ENCODE measurements around the gene RMC1.
A peak's percentile ranks its signal among the peaks of the same experiment; 100 is the strongest.
"Not testable (repeated sequence)": the region's sequence is repeated elsewhere in the genome, so short reads cannot be mapped to it uniquely, and the experiment has no call there.

The RMC1 gene

DNA sequence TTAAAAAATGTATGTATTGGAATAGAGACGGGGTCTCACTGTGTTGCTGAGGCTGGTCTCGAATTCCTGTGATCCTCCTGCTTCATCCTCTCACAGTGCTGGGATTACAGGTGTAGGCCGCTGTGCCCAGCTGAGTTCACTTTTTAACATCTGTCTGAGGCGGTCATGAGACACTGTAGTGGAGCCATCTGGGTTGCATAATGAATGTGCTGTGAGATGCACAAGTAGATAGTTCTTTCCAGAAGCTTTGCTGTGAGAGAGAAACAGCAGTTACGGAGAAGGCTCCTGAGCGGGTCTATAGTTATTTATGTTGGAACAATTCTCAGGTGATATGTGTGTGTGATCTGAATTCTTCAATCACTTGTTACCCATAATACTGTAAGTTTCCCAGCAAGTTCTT, 3.1 kb downstream of the RMC1 start:
- TF ChIP-seq GATA1 (IDR thresholded peaks at IDR 0.05; ENCODE audit: low read depth, low read length) (no peak), POLR2A (IDR thresholded peaks at IDR 0.05; ENCODE audit: low read length) (no peak)
- no peak for DNase-seq

DNA sequence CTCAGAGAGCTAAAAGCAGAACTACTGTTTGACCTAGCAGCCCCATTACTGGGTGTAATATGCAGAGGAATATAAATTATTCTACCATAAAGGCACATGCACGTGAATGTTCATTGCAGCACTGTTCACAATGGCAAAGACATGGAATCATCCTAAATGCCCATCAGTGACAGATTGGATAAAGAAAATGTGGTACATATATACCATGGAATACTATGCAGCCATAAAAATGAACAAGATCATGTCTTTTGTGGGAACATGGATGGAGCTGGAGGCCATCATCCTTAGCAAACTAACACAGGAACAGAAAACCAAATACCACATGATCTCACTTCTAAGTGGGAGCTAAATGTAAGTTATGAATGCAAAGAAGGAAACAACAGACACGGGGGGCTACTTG, 7.6 kb downstream of the RMC1 start:
- not testable (repeated sequence) for DNase-seq

DNA sequence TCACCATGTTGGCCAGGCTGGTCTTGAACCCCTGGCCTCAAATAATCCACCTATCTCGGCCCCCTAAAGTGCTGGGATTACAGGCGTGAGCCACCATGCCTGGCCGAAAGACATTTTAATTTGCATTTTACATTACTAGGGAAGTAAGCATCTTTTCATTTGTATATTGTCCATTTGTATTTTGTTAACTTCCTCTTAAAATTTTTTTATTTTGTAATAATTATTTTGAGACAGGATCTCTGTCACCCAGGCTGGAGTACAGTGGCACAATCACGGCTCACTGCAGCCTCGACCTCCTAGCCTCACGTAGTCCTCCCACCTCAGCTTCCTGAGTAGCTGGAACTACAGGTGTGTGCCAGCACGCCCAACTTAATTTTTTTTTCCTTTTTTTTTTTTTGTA, 8.9 kb downstream of the RMC1 start:
- DNase-seq = not testable (repeated sequence)

DNA sequence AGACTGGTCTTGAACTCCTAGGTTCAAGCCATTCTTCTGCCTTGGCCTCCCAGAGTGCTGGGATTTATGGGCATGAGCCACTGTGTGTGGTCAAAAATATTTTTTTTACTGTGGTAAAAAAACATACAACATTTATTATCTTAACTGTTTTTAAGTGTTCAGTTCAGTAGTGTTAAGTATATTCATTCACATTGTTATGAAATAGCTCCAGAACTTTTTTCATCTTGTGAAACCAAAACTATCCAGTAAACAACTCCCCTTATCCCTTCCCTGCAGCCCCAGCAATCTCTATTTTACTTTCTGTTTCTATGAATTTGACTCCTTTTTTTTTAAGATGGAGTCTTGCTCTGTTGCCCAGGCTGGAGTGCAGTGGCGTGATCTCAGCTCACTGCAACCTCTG, 9.3 kb downstream of the RMC1 start:
- TF ChIP-seq POLR2A (IDR thresholded peaks at IDR 0.05; ENCODE audit: low read length) = no peak
- no peak for TF ChIP-seq GATA1 (IDR thresholded peaks at IDR 0.05; ENCODE audit: low read depth, low read length)
- DNase-seq = peak in 1 of 2 experiments; percentile 41

DNA sequence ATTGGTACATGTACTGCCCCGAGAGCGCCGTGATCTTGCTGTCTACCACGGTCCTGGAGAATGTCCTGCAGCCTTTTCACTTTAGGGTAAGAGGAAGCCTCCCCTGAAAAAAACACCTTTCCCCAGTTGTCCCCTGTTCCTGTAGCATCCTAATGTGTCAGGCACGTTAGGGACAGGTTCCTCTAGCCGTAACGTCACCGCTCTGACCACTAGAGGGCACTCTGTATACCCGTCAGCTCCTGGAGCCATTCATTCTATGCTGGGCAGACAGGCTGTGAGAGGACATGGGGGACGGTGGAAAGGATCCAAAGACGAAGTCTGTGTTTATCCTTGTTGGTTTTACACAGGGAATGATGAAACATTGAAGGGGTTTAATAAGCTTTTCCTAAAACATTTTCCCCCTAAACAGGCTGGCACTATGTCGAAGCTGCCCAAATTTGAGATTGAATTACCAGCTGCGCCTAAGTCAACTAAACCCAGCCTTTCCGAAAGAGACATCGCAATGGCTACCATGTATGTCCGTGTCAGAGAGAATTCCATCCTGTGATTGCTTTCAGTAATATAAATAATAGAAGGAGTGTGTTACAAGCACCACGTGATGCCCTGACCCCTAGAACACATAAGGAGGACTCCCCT, 12.7 kb downstream of the RMC1 start:
- DNase-seq = peak; percentile 82 to 92
- TF ChIP-seq POLR2A (IDR thresholded peaks at IDR 0.05; ENCODE audit: low read length) = no peak
- TF ChIP-seq GATA1 (IDR thresholded peaks at IDR 0.05; ENCODE audit: low read depth, low read length) = no peak

DNA sequence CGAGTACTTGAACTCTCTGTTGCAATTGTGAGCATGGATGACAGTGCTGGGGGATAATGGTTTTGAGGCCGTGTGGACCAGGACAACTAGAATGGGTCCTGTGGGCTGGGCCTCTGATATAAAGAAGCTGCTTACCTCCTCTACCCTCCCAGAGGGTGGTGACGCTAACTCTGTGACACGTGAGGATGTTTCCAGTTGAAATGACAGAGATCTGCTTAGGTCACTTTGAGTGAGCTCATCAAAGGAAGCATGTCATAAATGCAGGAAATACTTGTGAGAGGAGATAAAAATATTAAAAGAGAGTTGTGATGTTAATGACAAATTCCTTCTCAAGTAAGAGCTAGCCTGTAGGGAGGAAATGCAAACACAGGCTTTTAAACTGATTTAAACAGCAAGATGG, 16.4 kb downstream of the RMC1 start:
- peak; percentile 36 to 80 for DNase-seq
- no peak for TF ChIP-seq POLR2A (IDR thresholded peaks at IDR 0.05; ENCODE audit: low read length)
- no peak for TF ChIP-seq GATA1 (IDR thresholded peaks at IDR 0.05; ENCODE audit: low read depth, low read length)

DNA sequence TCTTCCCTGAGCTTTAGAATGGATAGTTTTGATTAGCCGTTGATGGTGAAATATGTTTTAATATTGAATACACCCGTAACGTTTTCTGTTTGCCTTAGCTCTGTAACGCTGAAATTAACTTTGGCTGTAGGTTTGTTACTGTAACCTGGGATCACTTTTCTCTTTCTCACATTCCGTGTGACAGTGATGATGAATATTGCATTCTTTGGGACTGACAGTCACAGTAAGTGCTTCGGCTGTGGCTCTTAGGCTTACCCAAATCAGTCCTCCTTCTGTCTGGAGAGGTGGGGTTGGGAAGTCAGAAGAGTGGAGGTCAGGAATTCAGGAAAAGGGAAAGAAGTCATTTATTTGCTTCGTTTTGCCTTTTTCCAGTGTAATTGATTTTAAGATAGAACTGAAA, 18.0 kb downstream of the RMC1 start:
- TF ChIP-seq POLR2A (IDR thresholded peaks at IDR 0.05; ENCODE audit: low read length) (no peak), GATA1 (IDR thresholded peaks at IDR 0.05; ENCODE audit: low read depth, low read length) (no peak)
- no peak for DNase-seq

DNA sequence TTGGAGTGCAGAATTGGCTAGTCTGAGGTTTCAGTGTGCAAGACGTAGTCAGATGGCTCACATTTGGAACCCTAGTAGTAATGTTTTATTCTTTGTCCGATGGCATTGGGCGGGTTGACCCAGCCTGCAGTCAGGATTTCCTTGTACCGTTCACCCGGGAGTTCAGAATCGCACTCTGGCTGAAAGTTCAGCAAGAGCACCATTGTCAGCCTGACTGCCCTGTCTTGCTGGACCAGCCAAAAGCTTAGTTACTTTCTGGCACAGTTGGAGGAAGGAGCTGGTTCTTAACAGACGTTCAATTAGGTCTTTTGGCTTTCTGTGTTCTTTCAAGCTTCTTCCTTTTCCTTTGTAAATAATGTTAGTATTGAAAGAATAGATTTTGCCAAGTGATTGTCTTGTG, 18.6 kb downstream of the RMC1 start:
- no peak for DNase-seq
- TF ChIP-seq GATA1 (IDR thresholded peaks at IDR 0.05; ENCODE audit: low read depth, low read length) (no peak), POLR2A (IDR thresholded peaks at IDR 0.05; ENCODE audit: low read length) (no peak)

DNA sequence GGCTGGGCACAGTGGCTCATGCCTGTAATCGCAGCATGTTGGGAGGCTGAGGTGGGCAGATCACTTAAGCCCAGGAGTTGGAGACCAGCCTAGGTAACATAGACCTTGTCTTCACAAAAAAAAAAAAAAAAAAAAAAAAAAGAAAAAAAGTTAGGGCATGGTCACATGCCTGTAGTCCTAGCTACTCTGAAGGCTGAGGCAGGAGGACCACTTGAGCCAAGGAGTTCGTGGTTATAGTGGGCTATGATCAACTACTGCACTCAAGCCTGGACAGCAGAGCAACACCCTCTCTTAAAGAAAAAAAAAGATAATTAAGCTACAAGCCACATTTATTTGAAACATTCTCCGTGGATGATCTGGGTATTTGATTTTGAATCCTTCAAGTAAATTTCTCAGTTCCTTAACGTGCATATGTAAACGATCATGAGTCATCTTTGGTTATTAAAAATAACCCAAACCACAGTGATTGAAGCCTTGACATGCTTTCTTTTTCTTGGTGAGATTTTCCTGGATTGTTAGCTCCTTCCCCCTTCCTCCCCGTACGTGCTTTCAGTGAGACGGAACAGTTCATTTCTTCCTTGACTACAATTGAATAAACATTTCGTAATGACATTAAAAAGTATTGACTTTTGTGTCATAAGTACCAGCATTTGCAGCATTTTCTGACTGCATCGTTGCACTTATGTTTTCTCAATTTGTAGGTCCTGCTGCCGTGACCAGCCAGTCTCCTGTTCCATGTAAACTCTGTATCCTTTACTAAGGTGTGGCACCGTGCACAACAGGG, 20.3 kb downstream of the RMC1 start:
- DNase-seq = no peak

DNA sequence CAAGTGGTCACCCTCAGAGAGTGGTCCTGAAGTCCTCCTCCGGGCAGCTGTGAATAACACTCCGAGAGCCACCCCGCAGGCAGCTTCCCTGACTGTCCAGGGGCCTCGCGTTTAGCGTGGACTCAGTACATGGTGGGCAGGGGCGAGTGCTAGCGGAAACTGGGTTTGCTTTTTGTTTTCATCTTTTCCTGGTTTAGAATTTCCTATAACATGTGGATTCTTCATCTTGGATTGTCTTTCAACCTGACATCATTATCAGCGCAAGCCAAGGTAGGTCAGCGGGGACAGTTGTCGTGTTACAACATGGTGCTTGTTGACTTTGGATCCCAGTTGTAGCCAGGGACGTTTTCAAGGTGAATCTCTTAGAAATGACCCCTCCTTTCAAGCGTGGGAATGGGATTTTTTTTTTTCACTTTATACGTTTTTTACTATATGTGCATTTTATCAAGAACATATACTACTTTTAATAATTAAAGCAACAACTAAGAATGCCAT, 20.9 kb downstream of the RMC1 start:
- no peak for DNase-seq
- TF ChIP-seq GATA1 (IDR thresholded peaks at IDR 0.05; ENCODE audit: low read depth, low read length) = no peak
- no peak for TF ChIP-seq POLR2A (IDR thresholded peaks at IDR 0.05; ENCODE audit: low read length)

More for the DNA sequence above, 20.3 kb downstream of the RMC1 start:
- TF ChIP-seq POLR2A (IDR thresholded peaks at IDR 0.05; ENCODE audit: low read length) (no peak), GATA1 (IDR thresholded peaks at IDR 0.05; ENCODE audit: low read depth, low read length) (no peak)

DNA sequence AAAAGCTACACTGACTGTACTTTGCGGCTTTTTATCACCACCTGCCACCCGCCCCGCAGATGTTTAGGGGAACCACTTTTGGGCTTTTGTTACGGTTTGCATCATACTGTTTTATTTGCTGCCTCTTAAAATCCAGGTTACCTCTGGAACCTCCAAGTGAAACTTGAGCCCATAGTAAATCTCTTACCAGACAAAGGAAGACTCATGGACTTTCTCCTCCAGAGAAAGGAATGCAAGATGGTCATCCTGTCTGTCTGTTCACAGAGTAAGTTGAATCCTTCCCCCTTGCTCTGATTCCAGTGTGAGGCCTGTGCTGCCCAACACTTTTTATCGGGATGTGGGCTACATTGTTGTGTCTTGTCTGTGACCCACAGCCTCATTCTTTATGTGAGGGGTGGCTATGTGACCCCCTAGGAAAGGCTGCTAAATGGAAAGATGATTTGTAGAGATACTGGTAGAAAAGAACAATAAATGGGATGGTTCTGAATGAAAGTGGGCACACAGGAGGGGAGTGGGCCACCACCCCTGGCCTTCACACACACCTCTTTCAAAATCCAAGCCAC, 23.3 kb downstream of the RMC1 start:
- TF ChIP-seq POLR2A (IDR thresholded peaks at IDR 0.05; ENCODE audit: low read length) = no peak
- TF ChIP-seq GATA1 (IDR thresholded peaks at IDR 0.05; ENCODE audit: low read depth, low read length) = no peak
- no peak for DNase-seq

DNA sequence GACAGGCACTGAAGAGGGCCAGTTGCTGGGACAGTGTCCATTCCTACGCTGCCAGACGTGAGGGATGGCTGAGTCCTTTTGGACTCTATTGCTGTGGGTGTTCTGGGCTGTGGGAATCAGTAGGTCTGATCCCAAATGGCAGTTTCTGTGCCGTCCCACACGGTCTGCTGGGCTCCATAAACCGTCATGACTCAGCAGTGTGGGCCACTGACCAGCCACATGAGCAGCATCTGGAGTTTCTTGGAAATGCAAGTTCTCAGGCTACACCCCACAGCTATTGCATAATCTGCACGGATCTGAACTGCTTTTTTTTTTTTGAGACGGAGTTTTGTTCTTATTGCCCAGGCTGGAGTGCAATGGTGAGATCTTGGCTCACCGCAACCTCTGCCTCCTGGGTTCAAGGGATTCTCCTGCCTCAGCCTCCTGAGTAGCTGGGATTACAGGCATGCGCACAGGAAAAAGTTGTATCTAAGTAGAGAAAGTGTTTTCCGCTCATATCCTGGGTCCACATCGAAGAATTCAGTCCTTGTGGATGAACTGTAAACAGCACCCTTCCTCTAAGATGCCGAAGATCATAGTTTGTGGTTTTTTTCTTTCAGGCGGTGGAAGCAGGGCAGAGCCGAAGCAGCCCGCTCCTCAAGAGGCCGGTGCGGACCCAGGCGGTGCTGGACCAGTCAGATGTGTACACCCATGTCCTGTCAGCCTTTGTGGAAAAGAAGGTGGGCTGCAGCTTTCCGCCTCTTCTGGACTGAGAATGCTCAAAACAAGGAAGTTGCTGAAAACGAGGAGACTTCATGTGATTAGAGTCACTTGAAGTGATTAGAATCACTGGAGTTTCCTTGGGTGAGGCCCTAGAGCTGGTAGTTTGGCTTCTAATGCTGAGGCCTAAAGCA, 25.5 kb downstream of the RMC1 start:
- peak; percentile 73 to 79 for DNase-seq
- TF ChIP-seq GATA1 (IDR thresholded peaks at IDR 0.05; ENCODE audit: low read depth, low read length) (no peak), POLR2A (IDR thresholded peaks at IDR 0.05; ENCODE audit: low read length) (no peak)

DNA sequence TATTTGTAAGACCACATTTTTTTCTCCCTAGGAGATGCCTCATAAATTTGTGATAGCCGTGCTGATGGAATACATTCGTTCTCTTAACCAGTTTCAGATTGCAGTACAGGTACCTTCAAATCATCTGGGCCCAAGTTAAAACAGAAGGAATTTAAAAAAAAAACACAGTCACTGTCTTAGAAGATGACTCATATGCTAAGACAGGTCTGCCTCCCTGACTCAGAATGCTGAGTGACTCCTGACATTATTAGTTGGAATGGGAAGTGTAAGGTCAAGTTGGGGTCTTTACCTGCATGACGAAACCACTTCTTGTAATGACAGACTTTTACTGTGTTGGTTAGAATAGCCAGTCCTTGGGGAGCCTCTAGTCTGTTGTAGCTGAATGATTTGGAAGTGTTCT, 26.3 kb downstream of the RMC1 start:
- DNase-seq = peak; percentile 24 to 61
- TF ChIP-seq POLR2A (IDR thresholded peaks at IDR 0.05; ENCODE audit: low read length) (no peak), GATA1 (IDR thresholded peaks at IDR 0.05; ENCODE audit: low read depth, low read length) (no peak)

DNA sequence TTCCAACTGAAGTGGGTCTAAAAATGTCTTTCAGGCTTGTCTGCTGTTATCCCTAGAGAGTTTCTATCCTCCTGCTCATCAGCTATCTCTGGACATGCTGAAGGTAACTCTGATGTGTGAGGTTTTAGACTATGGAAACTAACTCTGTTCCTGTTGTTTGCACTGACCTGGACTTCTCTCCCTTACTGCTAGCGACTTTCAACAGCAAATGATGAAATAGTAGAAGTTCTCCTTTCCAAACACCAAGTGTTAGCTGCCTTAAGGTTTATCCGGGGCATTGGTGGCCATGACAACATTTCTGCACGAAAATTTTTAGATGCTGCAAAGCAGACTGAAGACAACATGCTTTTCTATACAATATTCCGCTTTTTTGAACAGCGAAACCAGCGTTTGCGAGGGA, 26.9 kb downstream of the RMC1 start:
- no peak for DNase-seq
- TF ChIP-seq POLR2A (IDR thresholded peaks at IDR 0.05; ENCODE audit: low read length) = no peak
- no peak for TF ChIP-seq GATA1 (IDR thresholded peaks at IDR 0.05; ENCODE audit: low read depth, low read length)

All from erythroblast (primary cell).